HepG2 (cell line): ENCODE results near the gene CPN1. TPM values are rescaled to one million over a fixed set of nuclear protein-coding genes. Genes with fewer than 3 reads are reported as not detected.

Experiments used
- CBFB ChIP-seq: sonication (generic); formaldehyde crosslinking; IDR thresholded peaks from 2 replicates; pipeline ENCODE4 v1.4.0; 2020; ENCODE audit warnings: missing genetic modification reagents
- FOSL2 ChIP-seq: sonication (generic); formaldehyde crosslinking; IDR thresholded peaks from 2 replicates; pipeline ENCODE4 v1.4.0; 2020; ENCODE audit warnings: missing genetic modification reagents
- FOXA3 ChIP-seq: IDR thresholded peaks from 2 replicates; pipeline ENCODE4 v1.6.1; 2016; ENCODE audit warnings: missing genetic modification reagents, missing compliant biosample characterization
- FOXO1 ChIP-seq: sonication (generic); formaldehyde crosslinking; IDR thresholded peaks from 2 replicates; pipeline ENCODE4 v1.4.0; 2020; ENCODE audit warnings: missing genetic modification reagents
- GATAD2A ChIP-seq: IDR thresholded peaks from 2 replicates; pipeline ENCODE4 v1.6.1; 2016
- RCOR2 ChIP-seq: IDR thresholded peaks from 2 replicates; pipeline ENCODE4 v1.6.1; 2016; ENCODE audit warnings: missing biosample characterization, missing genetic modification reagents
- STAG1 ChIP-seq: sonication (generic); formaldehyde crosslinking; IDR thresholded peaks from 2 replicates; pipeline ENCODE4 v1.4.0; 2020; ENCODE audit warnings: missing genetic modification reagents
- ZBTB8A ChIP-seq: sonication (generic); formaldehyde crosslinking; IDR thresholded peaks from 2 replicates; pipeline ENCODE4 v1.4.0; 2020; ENCODE audit warnings: mild to moderate bottlenecking, low read depth, missing genetic modification reagents, borderline replicate concordance
- ZMYM2 ChIP-seq: sonication (generic); formaldehyde crosslinking; IDR thresholded peaks from 2 replicates; pipeline ENCODE4 v1.8.0; 2022; ENCODE audit warnings: mild to moderate bottlenecking, missing genetic modification reagents
- ZNF121 ChIP-seq: sonication (generic); formaldehyde crosslinking; IDR thresholded peaks from 2 replicates; pipeline ENCODE4 v1.5.0; 2020; ENCODE audit warnings: mild to moderate bottlenecking, missing genetic modification reagents
- ZNF367 ChIP-seq: sonication (generic); formaldehyde crosslinking; IDR thresholded peaks from 2 replicates; pipeline ENCODE4 v1.4.0; 2020; ENCODE audit warnings: missing genetic modification reagents, borderline replicate concordance
- ZNF605 ChIP-seq: sonication (generic); formaldehyde crosslinking; IDR thresholded peaks from 2 replicates; pipeline ENCODE4 v1.8.0; 2022; ENCODE audit warnings: mild to moderate bottlenecking, missing genetic modification reagents
- ZNF629 ChIP-seq: sonication (generic); formaldehyde crosslinking; conservative IDR thresholded peaks from 2 replicates; pipeline ENCODE4 v1.5.0; 2020; ENCODE audit warnings: missing genetic modification reagents
- ZNF644 ChIP-seq: IDR thresholded peaks from 2 replicates; pipeline ENCODE4 v1.6.1; 2016; ENCODE audit warnings: low read depth
- ZNF790 ChIP-seq: sonication (generic); formaldehyde crosslinking; IDR thresholded peaks from 2 replicates; pipeline ENCODE4 v1.8.0; 2022; ENCODE audit warnings: missing genetic modification reagents, mild to moderate bottlenecking, borderline replicate concordance
- polyA plus RNA-seq, 8 experiments: library from polyadenylated mRNA; depleted of rRNA in 3 of 8; stranded (reverse) in 7 of 8; unstranded in 1 of 8; fragments of >200 nt; fragmentation: Illumina TruSeq in 4 of 8; extraction: Trizol in 4 of 8; gene quantifications; 2 replicates each; pipeline versions ENCODE4 v1.2.1 to v1.2.3, GENCODE V29; 2011 to 2016; ENCODE audit warnings: low read depth in 4 of 8, missing spikeins in 1 of 8, mixed read lengths in 1 of 8; ENCODE audit not compliant: insufficient read depth in 1 of 8
- total RNA-seq, 5 experiments: library from RNA; depleted of rRNA; stranded (reverse); fragments of >200 nt; fragmentation: Illumina TruSeq; extraction: Trizol; gene quantifications; 2 replicates each; pipeline ENCODE4 v1.2.3, GENCODE V29; 2016; ENCODE audit warnings: low read depth in 1 of 5
- TF ChIP-seq, protein P1 (sequence below): IDR thresholded peaks from 2 replicates; pipeline ENCODE4 v1.6.1; 2012; ENCODE audit warnings: low read depth, low read length, improper control_type of control experiment
- TF ChIP-seq, protein P2 (sequence below): sonication (generic); formaldehyde crosslinking; IDR thresholded peaks from 2 replicates; pipeline ENCODE4 v1.4.0; 2020; ENCODE audit warnings: missing genetic modification reagents

CPN1 gene
- total and polyA plus RNA-seq, 2 of the 13 experiments (the other 11 are each of a cell fraction or from before 2014, with no cell fraction given) = 17.3 to 35.1 TPM

DNA sequence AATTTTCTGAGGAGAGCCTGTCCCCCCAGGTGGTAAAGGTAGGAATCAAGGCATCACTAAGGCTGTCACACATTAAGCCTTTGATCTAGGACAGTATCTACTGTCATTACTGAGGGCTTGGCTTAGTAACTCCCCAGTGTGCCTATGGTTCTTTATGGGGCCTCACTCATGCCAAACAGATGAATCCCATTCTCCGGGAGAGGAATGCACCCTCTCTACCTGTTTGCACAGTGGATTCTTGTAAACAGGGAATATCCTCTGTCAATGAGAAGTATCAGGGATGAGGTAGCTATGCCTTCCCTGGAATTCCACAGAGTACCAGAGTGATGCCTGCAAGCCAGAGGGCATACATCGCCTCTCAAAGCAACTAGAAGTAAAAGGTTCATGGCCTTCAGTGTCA, 3.9 kb upstream of the CPN1 start (continued):
- TF ChIP-seq FOXO1 (CRISPR knock-in tag) (peak; percentile 72), ZNF790 (CRISPR knock-in tag) (no peak), GATAD2A (CRISPR knock-in tag) (peak; percentile 70), STAG1 (CRISPR knock-in tag) (peak; percentile 9; the same call in 1 of the 2 replicates), ZMYM2 (CRISPR knock-in tag) (peak; percentile 43; the same call in 1 of the 2 replicates), ZBTB8A (CRISPR knock-in tag) (no peak), FOXA3 (peak; percentile 96), CBFB (CRISPR knock-in tag) (0 out of 2 replicates have a peak, but pooled peaks have one; percentile 46), RCOR2 (CRISPR knock-in tag) (peak; percentile 72; the same call in 1 of the 2 replicates), ZNF644 (0 out of 2 replicates have a peak, but pooled peaks have one; percentile 21), ZNF629 (CRISPR knock-in tag) (peak; percentile 89), FOSL2 (CRISPR knock-in tag) (peak; percentile 87), ZNF605 (CRISPR knock-in tag) (peak; percentile 23; the same call in 1 of the 2 replicates), ZNF121 (CRISPR knock-in tag) (0 out of 2 replicates have a peak, but pooled peaks have one; percentile 6), ZNF367 (no peak)
- TF ChIP-seq, protein P1, sequence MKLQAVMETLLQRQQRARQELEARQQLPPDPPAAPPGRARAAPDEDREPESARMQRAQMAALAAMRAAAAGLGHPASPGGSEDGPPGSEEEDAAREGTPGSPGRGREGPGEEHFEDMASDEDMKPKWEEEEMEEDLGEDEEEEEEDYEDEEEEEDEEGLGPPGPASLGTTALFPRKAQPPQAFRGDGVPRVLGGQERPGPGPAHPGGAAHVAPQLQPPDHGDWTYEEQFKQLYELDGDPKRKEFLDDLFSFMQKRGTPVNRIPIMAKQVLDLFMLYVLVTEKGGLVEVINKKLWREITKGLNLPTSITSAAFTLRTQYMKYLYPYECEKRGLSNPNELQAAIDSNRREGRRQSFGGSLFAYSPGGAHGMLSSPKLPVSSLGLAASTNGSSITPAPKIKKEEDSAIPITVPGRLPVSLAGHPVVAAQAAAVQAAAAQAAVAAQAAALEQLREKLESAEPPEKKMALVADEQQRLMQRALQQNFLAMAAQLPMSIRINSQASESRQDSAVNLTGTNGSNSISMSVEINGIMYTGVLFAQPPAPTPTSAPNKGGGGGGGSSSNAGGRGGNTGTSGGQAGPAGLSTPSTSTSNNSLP = peak; percentile 72; the same call in 1 of the 2 replicates
- TF ChIP-seq, protein P2, sequence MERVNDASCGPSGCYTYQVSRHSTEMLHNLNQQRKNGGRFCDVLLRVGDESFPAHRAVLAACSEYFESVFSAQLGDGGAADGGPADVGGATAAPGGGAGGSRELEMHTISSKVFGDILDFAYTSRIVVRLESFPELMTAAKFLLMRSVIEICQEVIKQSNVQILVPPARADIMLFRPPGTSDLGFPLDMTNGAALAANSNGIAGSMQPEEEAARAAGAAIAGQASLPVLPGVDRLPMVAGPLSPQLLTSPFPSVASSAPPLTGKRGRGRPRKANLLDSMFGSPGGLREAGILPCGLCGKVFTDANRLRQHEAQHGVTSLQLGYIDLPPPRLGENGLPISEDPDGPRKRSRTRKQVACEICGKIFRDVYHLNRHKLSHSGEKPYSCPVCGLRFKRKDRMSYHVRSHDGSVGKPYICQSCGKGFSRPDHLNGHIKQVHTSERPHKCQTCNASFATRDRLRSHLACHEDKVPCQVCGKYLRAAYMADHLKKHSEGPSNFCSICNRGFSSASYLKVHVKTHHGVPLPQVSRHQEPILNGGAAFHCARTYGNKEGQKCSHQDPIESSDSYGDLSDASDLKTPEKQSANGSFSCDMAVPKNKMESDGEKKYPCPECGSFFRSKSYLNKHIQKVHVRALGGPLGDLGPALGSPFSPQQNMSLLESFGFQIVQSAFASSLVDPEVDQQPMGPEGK (CRISPR knock-in tag) = no peak
